Uterus (tissue), 4 donors: ENCODE results near the gene PNPLA8. TPM values are rescaled to one million over a fixed set of nuclear protein-coding genes. Genes with fewer than 3 reads are reported as not detected.

Experiments used
- DNase-seq, 2 donors: peaks; one replicate each; pipeline ENCODE4 v3.0.0-alpha.2; 2019 to 2020
- H3K27ac ChIP-seq, 2 donors: fragments of 200-600 bp; sonication (generic); 1 replicate in 1 of 2; 2 replicates in 1 of 2; pipeline ENCODE4 v1.5.1; 2016 to 2018
- H3K27me3 ChIP-seq, 2 donors: fragments of 200-600 bp; sonication (generic); one replicate each; pipeline ENCODE4 v1.5.1; 2018 to 2019; ENCODE audit warnings: control low read depth in 1 of 2
- H3K36me3 ChIP-seq, 2 donors: fragments of 200-600 bp; sonication (generic); one replicate each; pipeline ENCODE4 v1.5.1; 2019; ENCODE audit warnings: control low read depth in 1 of 2
- H3K4me1 ChIP-seq, 2 donors: fragments of 200-600 bp; sonication (generic); one replicate each; pipeline ENCODE4 v1.5.1; 2018 to 2019; ENCODE audit warnings: control low read depth in 1 of 2
- H3K4me3 ChIP-seq, 2 donors: fragments of 200-600 bp; sonication (generic); 1 replicate in 1 of 2; 2 replicates in 1 of 2; pipeline ENCODE4 v1.5.1; 2018 to 2019; ENCODE audit warnings: mild to moderate bottlenecking in 1 of 2
- H3K9me3 ChIP-seq, 2 donors: fragments of 200-600 bp; sonication (generic); one replicate each; pipeline ENCODE4 v1.5.1; 2019; ENCODE audit warnings: control low read depth in 1 of 2
- POLR2A ChIP-seq, 2 donors: fragments of 450-650 bp; IDR thresholded peaks; one replicate each; pipeline ENCODE4 v1.6.1; 2016; ENCODE audit warnings: antibody characterized with exemption in 2 of 2, mild to moderate bottlenecking in 1 of 2, moderate library complexity in 1 of 2
- intact Hi-C: fragments of 100-400 bp; cut with DNase I; formaldehyde crosslinking; loops from one replicate; pipeline ENCODE4 v1.15.1; 2023; ENCODE audit warnings: low total_unique reads
- total RNA-seq, 4 donors: library from RNA; depleted of rRNA in 3 of 4; stranded (reverse); fragments of >200 nt in 3 of 4; gene quantifications; one replicate each; pipeline versions ENCODE4 v1.1.0 to v1.2.4, GENCODE V29; 2014 to 2023
- TF ChIP-seq, protein P1 (sequence below), 4 experiments: fragments of 200-600 bp in 2 of 4; fragments of 450-650 bp in 2 of 4; sonication (generic) in 2 of 4; IDR thresholded peaks; one replicate each; pipeline ENCODE4 v1.5.1; 2016 to 2019; ENCODE audit warnings: antibody characterized with exemption in 4 of 4, mild to moderate bottlenecking in 2 of 4, moderate library complexity in 1 of 4
- donor health status: DM: yes; HTN: yes; CAD: no.

PNPLA8 gene
- total RNA-seq, 4 donors from 2014 or later = 31.4 to 57.1 (median 46.7) TPM

DNA sequence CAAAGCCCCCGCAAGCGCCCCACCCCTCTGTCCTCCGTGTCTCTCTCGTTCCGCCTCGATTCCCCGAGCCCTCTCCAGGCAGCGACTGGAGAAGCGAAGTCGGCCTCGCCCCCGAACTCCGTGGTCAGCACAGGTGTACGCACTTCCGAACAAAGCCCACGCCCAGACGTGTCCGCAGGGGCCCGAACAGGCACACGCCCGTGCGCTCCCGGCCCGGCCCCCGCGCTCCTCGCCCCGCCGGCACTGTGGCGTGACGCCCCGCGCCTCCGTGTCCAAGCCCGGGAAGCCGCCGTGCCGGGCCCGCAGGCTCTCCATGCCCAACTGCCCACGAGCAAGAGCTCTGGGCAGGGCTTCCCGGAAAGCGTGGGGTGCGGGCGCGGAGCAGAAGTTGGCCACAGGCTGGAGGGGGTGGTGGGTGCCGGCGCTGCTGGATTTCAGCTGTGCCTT lies 70.4 kb downstream of the PNPLA8 start:
- H3K4me3 ChIP-seq = peak overlapping the region; percentile 19 to 34
- no peak for DNase-seq
- peaks cover 0 to 3% of the 10 kb centered on the region in 2 donors for H3K27me3 ChIP-seq
- intact Hi-C loops = no loop called here
- H3K4me1 ChIP-seq = peaks cover 0 to 9% of the 10 kb centered on the region in 2 donors
- H3K27ac ChIP-seq = no peak overlapping the region
- no peaks in the 10 kb centered on the region for H3K9me3 ChIP-seq
- no peak for TF ChIP-seq POLR2A (IDR thresholded peaks at IDR 0.05)
- TF ChIP-seq, protein P1, sequence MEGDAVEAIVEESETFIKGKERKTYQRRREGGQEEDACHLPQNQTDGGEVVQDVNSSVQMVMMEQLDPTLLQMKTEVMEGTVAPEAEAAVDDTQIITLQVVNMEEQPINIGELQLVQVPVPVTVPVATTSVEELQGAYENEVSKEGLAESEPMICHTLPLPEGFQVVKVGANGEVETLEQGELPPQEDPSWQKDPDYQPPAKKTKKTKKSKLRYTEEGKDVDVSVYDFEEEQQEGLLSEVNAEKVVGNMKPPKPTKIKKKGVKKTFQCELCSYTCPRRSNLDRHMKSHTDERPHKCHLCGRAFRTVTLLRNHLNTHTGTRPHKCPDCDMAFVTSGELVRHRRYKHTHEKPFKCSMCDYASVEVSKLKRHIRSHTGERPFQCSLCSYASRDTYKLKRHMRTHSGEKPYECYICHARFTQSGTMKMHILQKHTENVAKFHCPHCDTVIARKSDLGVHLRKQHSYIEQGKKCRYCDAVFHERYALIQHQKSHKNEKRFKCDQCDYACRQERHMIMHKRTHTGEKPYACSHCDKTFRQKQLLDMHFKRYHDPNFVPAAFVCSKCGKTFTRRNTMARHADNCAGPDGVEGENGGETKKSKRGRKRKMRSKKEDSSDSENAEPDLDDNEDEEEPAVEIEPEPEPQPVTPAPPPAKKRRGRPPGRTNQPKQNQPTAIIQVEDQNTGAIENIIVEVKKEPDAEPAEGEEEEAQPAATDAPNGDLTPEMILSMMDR (IDR thresholded peaks at IDR 0.05) = no peak
- no peaks in the 10 kb centered on the region for H3K36me3 ChIP-seq

DNA sequence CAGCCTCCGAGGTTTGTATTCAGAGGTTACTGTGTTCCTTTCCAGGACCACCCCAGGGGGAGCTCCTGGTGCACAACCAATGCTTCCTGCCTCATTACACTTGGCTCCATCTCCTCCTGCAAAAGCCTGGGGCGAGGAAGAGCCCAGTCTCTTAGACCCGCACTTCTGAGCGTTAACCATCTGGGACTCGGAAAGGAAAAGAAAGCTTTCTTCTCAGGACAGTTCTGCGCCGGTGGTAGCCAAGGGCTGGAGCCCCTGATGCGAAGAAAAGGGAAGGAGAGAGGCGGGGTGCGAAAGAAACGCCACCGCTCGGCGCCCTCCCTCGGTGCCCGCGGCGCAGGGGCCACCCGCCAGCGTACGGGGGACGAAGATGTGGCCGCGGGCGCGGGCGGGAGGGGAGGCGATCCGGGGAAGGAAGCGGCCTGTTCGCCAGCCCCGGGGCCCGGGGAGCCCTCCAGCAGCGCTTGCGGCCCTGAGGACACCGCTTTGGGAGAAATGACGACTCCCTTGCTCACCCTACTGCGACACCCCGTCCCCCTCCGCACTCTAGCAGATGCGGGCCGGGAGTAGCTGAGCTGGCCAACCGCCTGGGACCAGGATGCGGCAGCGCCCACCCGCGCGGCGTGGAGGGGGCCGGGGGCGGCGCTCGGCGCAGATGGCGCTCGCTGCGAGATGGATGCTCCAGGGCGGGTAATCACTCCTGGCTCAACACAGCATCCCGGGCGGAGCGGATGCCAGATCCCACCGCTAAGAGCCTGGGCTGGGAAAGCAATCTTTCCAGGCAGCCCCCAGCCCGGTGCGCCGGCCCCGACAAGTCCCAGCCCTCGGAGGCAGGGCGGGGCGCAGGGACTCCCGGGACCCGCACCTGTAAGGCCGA lies 71.0 kb downstream of the PNPLA8 start:
- Histone ChIP-seq H3K9me3 (no peaks in the 10 kb centered on the region), H3K27ac (no peak overlapping the region), H3K4me3 (peak overlapping the region; percentile 19 to 34), H3K4me1 (peaks cover 0 to 9% of the 10 kb centered on the region in 2 donors), H3K27me3 (peaks cover 0 to 3% of the 10 kb centered on the region in 2 donors), H3K36me3 (no peaks in the 10 kb centered on the region)
- TF ChIP-seq, protein P1 (IDR thresholded peaks at IDR 0.05) = no peak
- TF ChIP-seq POLR2A (IDR thresholded peaks at IDR 0.05) = no peak
- no peak for DNase-seq
- intact Hi-C loops = no loop called here

DNA sequence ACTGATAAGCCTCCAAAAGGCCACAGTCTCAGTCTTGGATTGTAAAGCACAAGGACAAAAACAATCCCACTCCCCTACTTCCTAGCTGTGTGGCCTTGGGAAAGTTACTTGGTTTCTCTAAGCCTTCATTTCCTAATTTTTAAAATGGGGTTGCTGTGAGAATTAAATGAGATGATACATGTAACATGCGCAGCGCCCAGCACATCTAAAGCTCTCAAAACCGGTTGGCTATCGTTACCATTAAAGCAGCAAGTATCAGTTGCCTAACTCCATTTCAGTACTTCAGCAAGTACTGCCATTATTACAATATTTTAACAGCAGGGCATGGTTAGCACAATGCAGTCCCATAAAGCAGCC lies 71.6 kb downstream of the PNPLA8 start:
- DNase-seq = no peak
- Histone ChIP-seq H3K27me3 (peaks cover 0 to 3% of the 10 kb centered on the region in 2 donors), H3K9me3 (no peaks in the 10 kb centered on the region), H3K27ac (no peak overlapping the region), H3K4me3 (peak overlapping the region; percentile 19 to 34), H3K36me3 (no peaks in the 10 kb centered on the region), H3K4me1 (peaks cover 0 to 9% of the 10 kb centered on the region in 2 donors)
- no peak for TF ChIP-seq POLR2A (IDR thresholded peaks at IDR 0.05)
- intact Hi-C loops = no loop called here

DNA sequence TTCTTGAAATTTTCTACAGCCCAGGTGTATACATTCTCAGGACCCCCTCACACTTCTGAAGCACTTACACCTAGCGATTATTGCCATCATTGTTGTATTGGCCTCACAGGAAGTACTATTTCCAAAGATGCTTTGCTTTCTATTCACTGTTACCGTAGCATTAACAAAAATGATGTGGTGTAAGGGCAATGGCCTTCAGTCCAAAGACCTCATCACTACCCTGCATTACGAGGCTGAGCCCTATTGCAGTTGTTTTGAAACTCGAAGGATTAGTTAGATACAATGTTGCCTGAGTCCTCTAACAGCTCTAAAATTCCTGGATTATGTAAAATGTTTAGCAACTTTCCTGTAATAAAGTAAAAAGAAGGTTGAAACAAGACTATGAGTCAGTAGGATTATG lies 72.6 kb downstream of the PNPLA8 start:
- no peak overlapping the region for H3K4me3 ChIP-seq
- no peaks in the 10 kb centered on the region for H3K9me3 ChIP-seq
- no peak for DNase-seq
- no peak overlapping the region for H3K27ac ChIP-seq
- peaks cover 0 to 9% of the 10 kb centered on the region in 2 donors for H3K4me1 ChIP-seq
- H3K27me3 ChIP-seq = peaks cover 0 to 3% of the 10 kb centered on the region in 2 donors
- H3K36me3 ChIP-seq = no peaks in the 10 kb centered on the region
- intact Hi-C loops = no loop called here
- no peak for TF ChIP-seq POLR2A (IDR thresholded peaks at IDR 0.05)
- TF ChIP-seq, protein P1 (IDR thresholded peaks at IDR 0.05) = no peak

DNA sequence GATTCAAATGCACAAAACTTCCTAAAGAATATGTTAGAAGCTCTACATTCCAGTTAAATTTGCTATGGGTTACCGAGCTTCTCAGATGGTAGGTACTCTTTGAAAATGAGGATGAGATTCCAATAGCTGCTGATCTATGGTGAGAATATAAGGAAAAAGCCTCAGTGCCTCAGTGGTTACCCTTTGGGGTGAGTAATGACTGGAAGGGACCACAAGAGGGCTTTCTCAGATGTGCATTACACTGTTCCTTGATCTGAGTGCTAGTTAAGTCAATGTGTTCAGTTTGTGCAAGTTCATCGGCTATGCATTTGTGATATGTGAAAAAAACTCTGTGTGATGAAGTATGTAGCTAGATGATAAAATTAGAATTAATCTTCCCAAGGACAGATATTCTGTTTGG lies 73.2 kb downstream of the PNPLA8 start:
- Histone ChIP-seq H3K36me3 (no peaks in the 10 kb centered on the region), H3K27ac (no peak overlapping the region), H3K27me3 (peaks cover 0 to 3% of the 10 kb centered on the region in 2 donors), H3K4me3 (no peak overlapping the region), H3K4me1 (peaks cover 0 to 9% of the 10 kb centered on the region in 2 donors), H3K9me3 (no peaks in the 10 kb centered on the region)
- no peak for DNase-seq
- intact Hi-C loops = no loop called here
- TF ChIP-seq POLR2A (IDR thresholded peaks at IDR 0.05) = no peak
- TF ChIP-seq, protein P1 (IDR thresholded peaks at IDR 0.05) = no peak
